LNCaP clone FGC (cell line): ENCODE results near the gene CACNG5.

ENCODE experiments used
- DNase-seq: peaks from one replicate; pipeline ENCODE4 v3.0.0-alpha.2; 2011; ENCODE audit warnings: low read depth
- H3K4me3 ChIP-seq: 2 replicates; pipeline ENCODE4 v1.5.1; 2011; ENCODE audit warnings: mild to moderate bottlenecking, low read depth, low read length, control low read depth
- CTCF ChIP-seq: IDR thresholded peaks from 2 replicates; pipeline ENCODE4 v1.5.1; 2012; ENCODE audit warnings: mild to moderate bottlenecking; ENCODE audit not compliant: control insufficient read depth, insufficient read depth; ENCODE audit errors: extremely low read depth

Gene CACNG5

GRCh38 chr17:66809408-66809807, 25.5 kb upstream of the CACNG5 start:
- no peak for TF ChIP-seq CTCF
- DNase-seq = no peak
- no peak overlapping the region for H3K4me3 ChIP-seq

GRCh38 chr17:66810951-66811682, 23.8 kb upstream of the CACNG5 start:
- no peak for DNase-seq
- H3K4me3 ChIP-seq = no peak overlapping the region
- no peak for TF ChIP-seq CTCF

GRCh38 chr17:66811683-66812054, 23.2 kb upstream of the CACNG5 start:
- DNase-seq = no peak
- no peak for TF ChIP-seq CTCF
- H3K4me3 ChIP-seq = no peak overlapping the region

- no peak overlapping the region for H3K4me3 ChIP-seq
- no peak for TF ChIP-seq CTCF
- DNase-seq = no peak
Measured at GRCh38 chr17:66812571-66812970, 22.3 kb upstream of the CACNG5 start.

GRCh38 chr17:66813296-66813695, 21.6 kb upstream of the CACNG5 start:
- no peak for TF ChIP-seq CTCF

GRCh38 chr17:66814026-66814425, 20.9 kb upstream of the CACNG5 start:
- no peak for TF ChIP-seq CTCF
- DNase-seq = no peak
- no peak overlapping the region for H3K4me3 ChIP-seq

More at GRCh38 chr17:66813296-66813695, 21.6 kb upstream of the CACNG5 start:
- DNase-seq = no peak
- no peak overlapping the region for H3K4me3 ChIP-seq

GRCh38 chr17:66814570-66814969, 20.3 kb upstream of the CACNG5 start:
- no peak for DNase-seq
- TF ChIP-seq CTCF = no peak
- H3K4me3 ChIP-seq = no peak overlapping the region
